Activated T-helper 9 cell treated with anti-CD3 and anti-CD28 coated beads, Interleukin-2, amount 50 U/mL, for 16 hours (primary cell): ENCODE data around the gene SH3GLB1.
"Not testable (repeated sequence)": the region's sequence is repeated elsewhere in the genome, so short reads cannot be mapped to it uniquely, and the experiment has no call there.

ENCODE experiments used
- DNase-seq: peaks from one replicate; pipeline ENCODE4 v3.0.0-alpha.2; 2020; ENCODE audit warnings: low read depth

SH3GLB1 gene

GRCh38 chr1:86704458-86704971, at the start of gene SH3GLB1:
TSS of gene SH3GLB1 (plus strand) at chr1:86704576. CDS start at chr1:86704900, 324 bp downstream.
- DNase-seq = peak; percentile 82

- not testable (repeated sequence) for DNase-seq
These were observed 46.0 kb upstream of the SH3GLB1 start for GRCh38 chr1:86658381-86658780.

- no peak for DNase-seq
These were observed 38.0 kb upstream of the SH3GLB1 start for GRCh38 chr1:86666368-86666767.

DNA sequence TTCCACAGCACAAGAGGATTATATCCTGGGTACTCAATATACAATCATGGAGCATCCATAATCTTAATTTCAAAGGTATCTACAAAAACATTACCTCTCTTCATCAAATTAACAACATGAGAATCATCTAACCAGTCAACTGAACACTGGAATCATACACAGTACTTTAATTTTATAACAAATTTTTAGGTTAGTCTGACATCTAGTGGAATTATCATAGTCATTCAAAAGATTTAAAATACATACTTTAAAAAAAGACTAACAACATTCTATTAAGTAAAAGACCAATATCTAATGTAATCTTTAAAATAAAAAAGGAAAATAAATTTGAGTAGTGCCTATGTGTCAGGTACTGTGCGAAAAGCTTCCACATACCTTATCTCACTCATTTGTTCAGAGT, 16.8 kb upstream of the SH3GLB1 start:
- no peak for DNase-seq

DNA sequence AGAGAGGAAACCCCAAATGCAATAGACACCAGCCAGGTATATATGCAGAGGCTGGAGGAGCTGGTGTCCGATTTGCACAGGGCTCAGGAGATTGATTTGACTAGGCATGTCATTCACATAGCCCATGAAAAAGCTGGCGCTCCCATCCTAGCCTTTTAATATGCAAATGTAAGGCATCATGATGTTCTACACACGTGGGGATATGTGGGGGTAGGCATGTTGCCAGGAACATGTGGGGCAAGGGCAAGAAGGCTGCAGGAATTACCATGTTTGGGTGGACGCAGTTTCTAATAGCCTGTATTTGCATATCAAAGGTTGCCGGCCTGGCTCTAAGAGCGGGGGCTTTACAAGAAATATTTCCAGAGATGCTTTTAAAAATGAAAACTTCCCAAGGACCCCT, 11.7 kb upstream of the SH3GLB1 start:
- no peak for DNase-seq

- DNase-seq = no peak
These were observed 9.0 kb upstream of the SH3GLB1 start for GRCh38 chr1:86695400-86695799.

DNA sequence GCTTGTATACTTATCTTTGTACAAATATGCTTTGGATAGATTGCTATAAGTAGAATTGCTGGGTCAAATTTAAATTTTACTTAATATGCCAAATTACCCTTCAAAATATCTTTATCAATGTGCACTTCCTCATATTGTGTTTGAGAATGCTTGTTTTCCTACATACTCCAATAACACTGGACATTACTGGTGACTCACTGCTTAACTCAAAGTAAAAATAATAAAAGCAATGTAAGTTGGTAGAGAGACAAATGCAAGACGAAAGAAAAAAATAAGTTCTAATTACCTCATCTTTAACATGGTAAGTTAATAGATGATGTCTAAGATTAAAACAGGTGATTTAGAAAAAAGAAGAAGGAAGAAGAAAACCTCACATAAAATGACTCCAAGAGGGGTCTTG, 7.9 kb upstream of the SH3GLB1 start:
- no peak for DNase-seq

GRCh38 chr1:86699186-86699585, 5.2 kb upstream of the SH3GLB1 start:
- no peak for DNase-seq

DNA sequence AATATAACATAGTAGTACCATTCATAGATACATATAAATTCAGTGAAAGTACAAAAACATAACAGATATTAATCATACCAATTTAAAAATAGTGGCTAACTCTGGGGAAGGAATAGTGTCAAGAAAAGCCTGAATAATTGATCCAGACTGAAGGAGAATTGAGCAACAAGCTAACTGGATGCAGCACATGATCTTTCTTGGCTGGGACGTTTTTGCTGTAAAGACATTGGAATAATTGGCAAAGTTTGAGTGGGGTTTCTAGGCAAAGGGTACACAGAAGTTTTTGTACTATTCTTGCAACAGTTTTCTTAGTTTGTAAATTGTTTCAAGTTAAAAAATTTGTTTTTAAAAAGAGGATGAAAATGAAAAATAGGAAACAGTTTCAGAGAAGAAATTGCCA, 2.6 kb upstream of the SH3GLB1 start:
- no peak for DNase-seq

- DNase-seq = not testable (repeated sequence)
These were observed 1.4 kb upstream of the SH3GLB1 start for GRCh38 chr1:86702954-86703494.

DNA sequence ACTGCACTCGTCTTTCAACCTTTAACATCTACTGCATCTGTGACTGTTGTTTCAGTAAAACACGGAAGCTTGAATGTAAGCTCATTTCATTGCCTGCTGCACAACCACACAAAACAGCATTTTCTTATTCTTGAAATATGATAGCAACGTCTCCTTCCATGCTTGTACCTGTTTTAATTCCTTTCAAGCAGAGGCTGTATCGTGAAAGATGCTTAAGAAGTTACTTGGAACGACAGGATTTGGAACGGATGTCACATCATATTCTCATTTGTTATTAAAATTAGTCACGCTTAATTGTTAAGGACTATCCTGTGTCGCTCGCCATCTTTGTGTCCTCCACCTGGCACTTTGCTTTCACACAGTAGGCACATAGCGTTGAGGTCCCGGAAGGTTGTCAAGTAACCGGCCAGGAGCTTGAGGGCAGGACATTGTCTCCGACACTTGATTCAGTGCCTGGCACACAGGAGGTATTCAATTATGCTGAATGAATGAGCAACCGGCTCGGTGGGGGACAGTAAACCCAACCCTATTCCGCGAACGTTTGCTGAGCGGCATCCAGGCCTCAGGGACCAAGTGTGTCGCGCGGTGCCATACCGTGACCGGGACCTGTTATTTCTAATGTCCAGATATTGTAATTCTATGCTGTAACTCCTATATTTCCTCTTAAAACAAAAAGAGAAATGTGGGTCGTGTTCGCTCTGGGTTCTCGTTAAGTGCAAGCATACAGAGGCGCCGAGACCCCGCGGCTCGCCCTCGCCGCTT, 499 bp upstream of the SH3GLB1 start:
- DNase-seq = no peak

DNA sequence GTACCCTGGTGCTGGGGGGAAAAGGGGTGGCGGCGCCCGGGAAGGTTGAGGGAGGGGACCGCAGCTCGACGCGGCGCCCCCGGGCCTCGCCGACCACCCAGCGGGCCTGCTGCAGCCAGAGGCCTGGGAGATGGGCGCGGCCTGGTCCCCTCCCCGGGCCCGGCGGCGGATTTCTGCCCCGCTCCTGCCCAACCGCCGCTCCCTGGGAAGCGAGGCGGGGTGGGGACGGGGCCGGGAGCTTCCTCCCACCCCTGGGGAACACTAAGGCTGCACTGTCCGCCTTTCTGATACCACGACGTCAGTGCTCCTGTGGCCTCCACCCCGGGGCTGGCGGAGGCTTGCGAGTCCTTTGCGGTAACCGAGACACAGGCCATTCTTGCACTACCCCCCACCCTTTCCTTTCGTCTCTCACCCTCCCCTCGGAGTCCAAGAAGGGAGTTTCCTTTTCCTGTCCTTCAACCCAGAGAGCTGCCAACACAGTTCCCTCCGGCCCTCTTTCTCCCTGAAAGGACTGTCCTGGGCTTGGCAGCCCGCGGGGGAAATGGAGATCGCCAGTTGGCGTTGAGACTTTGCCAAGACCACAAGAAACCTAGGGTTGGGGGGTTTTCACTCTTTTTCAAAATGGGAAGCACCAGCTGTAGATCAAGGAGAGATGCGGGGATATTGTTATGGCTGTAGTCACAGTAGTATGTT, 742 bp downstream of the SH3GLB1 start:
- no peak for DNase-seq

DNA sequence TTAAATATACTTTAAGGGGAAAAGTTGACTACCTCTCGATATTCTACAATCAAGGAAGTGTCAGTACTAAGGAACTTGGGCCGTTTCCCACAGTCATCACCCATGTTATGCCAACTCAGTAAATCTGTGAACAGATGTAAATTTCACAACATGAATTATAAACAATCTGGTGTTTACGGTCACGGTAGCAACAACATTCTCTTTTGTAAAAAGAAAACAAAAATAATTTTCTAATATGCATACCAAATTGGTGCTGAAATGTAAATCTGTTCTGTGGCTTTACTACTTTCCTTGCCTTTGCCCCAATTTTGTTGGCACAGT, 1.2 kb downstream of the SH3GLB1 start:
- no peak for DNase-seq

DNA sequence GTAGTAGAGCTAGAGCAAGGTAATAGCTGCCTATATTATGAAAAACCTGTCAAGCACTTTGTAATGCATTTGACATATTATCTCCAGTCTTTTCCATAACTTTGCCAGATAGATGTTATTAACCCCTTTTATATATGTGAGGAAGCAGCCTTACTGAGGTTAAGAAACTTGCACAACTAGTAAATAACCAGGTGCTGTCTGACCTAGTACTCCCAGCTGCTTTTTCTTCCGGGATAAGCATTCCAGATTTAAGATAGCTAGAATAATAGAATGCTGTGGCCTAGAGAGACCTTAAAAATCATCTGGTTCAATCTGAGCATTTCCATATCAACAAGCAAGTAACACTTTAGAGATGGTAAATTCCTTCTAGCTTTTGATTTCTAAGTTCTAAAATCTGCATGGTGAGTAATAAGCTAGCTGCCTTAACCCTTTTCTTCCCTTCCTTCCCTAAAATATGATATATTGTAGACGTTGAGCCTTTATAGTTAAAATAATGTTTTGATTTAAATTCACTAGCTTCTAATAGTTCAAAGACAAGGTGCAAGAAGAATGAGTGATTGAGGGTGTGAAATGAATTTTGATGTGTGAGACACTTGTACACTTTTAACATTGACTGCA, 1.8 kb downstream of the SH3GLB1 start:
- DNase-seq = no peak

DNA sequence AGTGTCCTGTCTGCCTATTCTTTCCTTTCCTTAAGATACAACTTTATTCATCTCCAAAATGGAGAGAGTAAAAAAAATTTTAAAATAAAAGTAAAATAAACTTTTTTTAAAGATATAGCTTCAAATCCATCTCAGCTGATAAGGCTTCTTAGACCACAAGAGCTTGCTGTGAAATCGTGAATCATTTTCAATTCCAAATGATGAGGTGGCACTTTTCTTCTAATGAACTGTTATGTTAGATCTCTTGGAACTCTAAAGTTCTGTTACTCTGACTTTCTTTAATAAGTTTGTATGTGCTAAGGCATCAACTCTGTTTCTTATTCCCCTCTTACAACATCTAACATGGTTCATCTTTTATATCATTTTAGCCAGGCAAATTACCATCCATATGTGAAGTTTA, 4.5 kb downstream of the SH3GLB1 start:
- no peak for DNase-seq

GRCh38 chr1:86712088-86712860, 7.9 kb downstream of the SH3GLB1 start:
- DNase-seq = no peak

- no peak for DNase-seq
These were observed 9.1 kb downstream of the SH3GLB1 start for GRCh38 chr1:86713477-86713876.

DNA sequence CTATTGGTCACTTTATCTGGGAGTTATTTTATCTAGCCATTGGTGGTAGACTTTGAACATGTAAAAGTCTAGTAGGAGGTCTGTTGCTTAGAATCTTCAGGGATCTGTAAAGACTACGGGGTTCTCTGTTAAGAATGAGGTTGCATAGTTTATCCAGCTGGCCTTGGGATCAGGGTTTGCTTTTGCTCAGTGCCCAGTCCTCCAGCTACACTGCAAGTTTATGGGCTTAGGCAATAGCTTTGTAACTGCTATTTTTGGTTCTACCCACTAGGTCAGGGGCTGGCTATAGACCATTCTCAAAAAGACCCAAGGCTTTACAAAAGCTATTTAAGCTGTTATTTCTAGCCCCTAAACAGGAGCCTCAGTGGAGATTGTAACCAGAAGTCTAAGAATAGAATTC, 9.8 kb downstream of the SH3GLB1 start:
- no peak for DNase-seq

DNA sequence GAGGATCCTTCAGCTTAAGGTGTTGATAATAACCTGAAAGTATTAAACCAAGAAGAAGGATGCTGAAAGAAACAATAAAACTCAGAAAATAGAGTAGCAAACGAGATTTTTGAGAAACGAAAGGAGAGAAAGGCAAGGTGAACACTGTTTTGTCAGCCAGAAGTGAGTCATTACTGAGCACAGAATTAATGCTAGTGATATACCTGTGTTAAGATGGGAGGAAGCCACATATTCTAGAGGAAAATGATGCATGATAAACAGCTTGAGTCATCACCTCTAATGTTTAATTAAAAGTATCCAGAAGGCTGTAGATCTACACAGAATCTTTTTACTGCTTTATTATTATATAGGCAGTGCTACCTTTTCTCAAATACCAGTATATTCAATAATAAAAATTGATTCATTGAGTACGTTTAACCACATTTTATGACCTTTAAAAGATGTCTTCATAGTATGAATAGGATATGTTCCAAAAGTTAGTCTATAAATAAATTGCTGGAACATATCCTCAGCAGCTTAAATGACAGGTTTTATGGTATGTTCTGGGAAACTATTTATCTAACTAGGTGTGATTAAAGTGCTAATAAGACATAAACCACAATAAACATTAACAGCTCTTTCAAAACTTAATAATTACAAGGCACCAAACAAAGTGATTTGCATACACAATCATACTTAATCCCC, 10.3 kb downstream of the SH3GLB1 start:
- DNase-seq = no peak

DNA sequence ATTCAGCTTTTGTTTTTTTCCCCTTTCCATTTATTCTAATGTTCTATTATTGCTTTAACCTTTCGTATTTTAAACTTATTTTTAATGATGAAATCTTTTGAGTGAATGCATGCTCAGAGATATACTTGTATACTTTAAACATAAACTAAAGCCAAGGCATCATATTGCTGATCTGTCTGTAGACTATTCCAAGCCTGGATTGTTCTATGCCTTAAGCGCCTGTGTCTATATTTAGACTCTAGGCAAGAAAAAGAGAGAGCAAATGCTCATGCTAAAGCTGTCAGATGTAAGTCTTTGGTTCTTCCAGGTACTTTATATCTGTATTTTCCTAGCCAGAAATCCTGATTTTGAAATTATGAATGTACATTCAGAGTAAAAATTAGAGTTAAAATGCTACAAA, 14.4 kb downstream of the SH3GLB1 start:
- DNase-seq = no peak

DNA sequence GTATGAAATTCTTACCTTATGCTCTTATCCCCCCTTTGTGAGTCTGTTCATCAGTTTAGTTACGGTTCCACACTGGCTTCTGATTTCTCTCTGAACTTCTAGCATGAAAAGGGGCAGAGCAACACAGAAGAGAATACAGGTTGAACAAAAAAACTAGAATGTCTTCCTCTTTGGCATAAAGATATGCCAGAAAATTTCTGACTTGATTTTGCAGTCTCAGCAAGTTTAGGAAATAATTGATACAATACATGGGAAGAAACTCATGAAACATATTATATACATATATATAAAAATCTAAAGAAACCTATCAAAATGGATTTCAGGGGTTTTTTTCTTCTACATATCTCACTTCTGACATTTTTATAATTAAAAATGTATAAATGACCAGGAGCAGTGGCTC, 27.0 kb downstream of the SH3GLB1 start:
- DNase-seq = no peak

- no peak for DNase-seq
These were observed 29.0 kb downstream of the SH3GLB1 start for GRCh38 chr1:86733340-86733739.
